Stimulated activated CD4-positive, alpha-beta T cell treated with anti-CD3 and anti-CD28 coated beads, Interleukin-1b, Interleukin-23, amount 100 ng/mL, for 1 hour (primary cell): ENCODE measurements around the gene SMIM43.

Experiments used
- DNase-seq, 2 donors: peaks; one replicate each; pipeline ENCODE4 v3.0.0-alpha.2; 2020; ENCODE audit warnings: low read depth in 2 of 2

Gene SMIM43

DNA sequence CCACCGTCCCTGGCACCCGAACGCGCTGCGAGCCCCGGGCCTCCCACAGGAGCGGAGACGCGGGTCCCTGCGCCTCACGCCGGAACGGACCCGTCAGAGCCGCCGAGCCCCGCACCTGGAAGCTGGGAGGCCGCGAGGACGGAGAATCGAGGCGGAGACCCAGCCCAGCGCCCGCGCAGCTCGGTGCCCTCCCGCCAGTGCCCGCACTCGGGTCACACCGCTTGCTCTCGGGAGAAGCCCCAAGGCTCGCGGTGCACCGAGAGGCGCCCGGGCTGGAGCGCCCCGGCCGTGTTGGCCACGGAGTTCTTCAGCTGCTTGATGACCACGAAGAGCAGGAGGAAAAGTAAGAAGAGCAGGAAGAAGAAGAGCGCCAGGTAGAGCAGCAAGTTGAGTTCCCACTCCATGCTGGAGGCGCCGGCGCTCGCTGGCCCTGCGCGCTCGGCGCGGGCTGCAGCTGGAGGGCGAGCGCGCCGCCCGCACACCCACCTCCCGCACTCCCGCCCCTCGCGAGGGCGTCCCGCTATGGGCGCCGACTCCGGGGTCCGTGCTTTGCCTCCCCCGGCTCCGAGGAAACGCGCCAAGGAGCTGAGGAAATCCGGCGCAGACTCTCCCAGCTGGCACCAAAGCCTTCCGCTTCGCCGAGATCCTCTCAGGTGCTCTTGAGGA is at the start of gene SMIM43:
TSS of gene SMIM43 (minus strand) at position 463 of the 666 bp plus-strand sequence. CDS start at position 404, 59 bp downstream.
- DNase-seq = no peak

DNA sequence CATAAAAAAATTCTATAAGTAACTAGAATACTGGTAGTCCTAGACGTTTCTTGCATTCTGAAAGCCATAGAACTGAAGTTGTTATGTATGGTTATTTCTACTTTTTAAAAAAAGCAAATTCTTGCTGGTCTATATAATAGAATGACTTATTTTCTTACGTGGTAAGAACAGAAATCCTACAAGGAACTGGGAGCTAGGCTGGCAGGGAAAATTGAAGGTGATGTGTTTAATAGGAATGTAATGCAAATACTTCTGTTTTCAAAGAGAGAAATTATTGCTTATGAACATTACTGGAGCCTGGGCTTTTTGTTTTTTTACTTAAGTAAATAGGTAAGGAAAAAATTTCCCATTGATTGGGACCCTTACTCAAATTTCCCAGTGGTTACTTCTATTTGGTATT is 49.8 kb upstream of the SMIM43 start:
- DNase-seq = no peak

DNA sequence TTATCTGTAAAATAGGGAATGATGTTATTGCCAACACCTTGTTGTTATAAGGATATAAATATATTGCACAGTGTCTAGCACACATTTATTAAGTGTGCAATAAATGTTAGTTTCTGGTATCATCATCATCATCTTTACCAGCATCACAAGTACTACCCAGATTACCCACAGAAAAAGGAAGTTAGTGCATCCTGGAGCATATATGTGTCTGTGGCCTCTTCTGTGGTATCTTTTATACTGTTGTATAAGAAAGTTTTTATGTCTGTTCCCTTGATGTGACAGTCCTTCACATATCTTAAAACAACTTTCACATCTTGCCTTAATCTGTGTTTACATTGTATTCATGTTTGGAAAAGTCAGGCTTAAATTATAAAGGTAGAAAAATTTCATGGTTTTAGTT is 46.2 kb upstream of the SMIM43 start:
- DNase-seq = no peak

DNA sequence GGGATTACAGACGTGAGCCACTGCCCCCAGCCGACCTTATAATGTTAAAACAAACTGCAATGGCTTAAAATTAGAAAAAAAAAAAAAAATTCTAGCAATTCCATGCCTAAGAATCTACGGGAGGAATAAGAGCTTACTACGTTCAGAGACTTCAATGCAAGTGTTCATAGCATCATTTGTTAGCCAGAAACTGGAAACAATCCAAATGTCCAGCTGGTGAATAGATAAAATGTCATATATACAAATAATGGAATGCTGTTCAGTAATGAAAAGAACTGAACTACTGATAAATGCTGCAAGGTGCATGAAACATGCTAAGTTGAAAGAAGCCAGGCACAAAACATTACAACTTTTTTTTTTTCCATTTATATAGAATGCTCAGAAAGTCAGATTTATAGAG is 41.4 kb upstream of the SMIM43 start:
- DNase-seq = no peak

DNA sequence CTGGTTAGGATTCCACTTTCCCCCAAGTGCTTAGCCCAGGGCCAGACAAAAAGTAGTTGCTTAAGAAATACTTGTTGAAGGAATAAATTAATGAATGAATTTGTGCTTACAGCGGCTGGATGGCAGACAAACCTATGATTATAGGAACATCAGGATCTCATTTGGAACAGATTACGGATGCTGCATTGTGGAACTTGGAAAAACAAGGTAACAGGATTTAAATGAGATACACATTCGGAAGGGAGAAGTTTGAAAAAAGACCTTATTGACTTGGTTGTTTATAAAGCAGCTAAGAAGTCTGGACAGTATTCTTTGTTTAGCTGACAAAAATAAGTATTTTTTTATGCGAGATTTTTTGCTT is 36.7 kb upstream of the SMIM43 start:
- no peak for DNase-seq

DNA sequence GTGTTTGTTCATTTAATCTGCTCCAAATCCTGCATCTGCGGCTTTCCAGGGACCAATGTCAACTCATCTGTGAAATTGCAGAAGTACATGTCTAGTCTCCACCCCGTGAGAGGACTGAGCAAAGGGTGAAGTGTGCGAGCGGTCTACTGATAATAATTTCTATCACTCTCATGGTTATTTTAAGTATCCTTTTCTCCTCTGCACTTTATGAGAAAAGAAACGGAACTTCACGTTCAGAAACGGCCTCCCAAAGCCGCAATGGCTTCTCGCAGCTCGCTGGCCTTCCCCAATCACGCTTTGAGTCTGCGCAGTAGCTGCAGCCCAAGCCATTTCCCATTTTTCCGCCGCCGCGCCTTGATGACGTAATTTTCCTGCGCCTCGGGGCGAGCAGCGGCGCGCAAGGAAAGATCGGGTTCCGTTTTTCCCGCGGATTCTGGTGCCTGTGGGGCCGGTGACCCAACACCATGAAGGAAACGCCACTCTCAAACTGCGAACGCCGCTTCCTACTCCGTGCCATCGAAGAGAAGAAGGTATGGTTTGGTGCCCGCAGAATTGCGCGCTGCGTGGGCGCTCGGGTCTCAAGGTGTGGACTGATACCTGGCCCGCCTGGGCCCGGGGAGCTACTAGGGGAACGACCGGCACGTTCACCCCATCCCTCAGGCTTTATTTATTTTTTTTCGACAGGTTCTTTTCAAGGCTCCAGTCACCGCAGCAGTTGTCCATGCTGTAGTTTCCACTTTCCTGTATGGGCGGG is 36.2 kb upstream of the SMIM43 start, which contains the start of gene EXOSC9:
TSS of gene EXOSC9 (plus strand) at position 363 of the 754 bp plus-strand sequence. CDS start at position 465, 102 bp downstream.
- peak; percentile 87 to 95 for DNase-seq

DNA sequence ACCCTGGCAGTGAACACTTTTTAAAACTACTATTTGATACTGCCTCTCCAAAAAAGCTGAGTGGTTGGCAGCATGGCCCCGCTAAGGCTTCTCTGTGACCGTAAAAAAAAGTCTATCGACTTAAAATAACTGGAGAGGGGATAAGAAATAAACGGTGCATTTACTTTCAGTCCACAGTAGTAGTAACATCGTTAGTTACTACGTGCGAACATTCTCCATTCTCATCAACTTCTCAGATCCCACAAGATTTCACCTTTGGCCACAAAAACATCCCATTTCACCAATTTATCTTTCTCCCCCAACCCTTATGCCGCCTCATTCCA is 35.6 kb upstream of the SMIM43 start:
- DNase-seq = no peak

DNA sequence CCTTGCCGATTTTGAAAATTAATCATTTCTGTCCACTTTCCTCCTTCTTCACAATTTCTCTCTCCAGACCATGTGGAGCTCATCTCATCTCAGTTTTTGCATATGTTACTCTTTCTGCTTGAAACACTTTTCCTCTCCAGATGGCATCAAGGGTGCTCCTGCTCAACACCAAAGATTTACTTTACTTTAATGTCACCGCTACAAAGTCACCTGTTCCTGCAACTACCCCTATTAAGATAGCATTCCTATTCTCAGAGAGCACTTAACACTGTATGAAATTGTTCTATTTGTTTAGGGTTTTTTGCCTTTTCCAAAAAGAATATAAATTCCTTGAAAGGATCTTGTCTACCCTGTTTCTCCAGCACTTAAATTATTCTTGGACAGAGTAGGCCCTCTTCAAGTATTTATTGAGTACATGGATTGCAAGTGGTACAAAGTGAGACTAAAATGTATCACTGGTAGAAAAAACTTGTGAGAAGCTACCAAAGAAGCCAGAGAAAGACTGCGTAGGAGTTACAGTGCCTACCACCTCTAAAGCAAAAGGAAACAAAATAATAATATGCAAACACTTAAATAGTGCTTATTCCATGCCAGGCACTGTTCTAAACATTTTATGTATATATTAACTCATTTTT is 35.0 kb upstream of the SMIM43 start:
- DNase-seq = no peak

DNA sequence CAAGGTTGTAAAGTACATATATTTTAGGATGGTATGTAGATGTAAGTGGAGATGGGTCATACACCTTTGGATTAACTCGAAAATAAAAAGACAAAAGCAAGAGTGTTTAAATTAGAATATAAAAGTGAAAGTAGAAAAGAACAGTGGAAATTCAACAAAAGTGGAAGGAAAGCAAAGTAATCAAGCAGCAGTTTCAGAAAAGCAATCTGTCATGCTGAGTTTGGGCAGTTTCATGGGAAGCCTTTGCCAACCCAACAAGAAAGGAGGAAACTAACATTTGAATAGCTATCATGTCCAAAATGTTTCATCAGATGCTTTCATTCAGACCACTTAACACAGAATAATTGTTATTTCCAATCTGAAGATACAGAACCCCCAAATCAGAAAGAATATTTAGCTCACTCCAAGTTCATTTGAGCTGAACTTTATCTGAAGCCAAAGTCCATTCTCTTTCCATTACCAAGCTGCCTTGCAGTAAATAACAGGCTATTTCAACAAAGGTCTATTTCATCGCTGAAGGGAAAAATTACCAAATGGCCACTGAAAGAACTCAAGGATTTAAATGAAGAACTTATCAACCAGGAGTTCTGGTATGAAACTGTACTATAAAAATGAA is 34.4 kb upstream of the SMIM43 start:
- no peak for DNase-seq

DNA sequence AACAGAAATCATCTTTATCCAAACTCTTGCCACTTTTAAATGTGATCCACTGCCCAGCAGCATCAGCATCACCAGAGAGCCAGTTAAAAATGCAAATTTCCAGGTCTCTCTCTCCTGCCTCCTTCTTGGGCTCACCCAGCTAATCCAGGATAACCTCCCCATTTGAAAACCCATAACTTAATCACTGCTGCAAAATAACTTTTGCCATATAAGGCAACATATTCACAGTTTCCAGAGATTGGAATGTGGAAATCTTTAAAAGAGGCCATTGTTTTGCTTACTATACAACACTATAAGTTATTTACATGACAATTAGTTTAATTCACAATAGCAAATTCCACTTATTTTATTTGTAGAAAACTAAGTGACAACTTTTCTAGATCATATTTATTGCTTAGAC is 31.3 kb upstream of the SMIM43 start:
- no peak for DNase-seq

DNA sequence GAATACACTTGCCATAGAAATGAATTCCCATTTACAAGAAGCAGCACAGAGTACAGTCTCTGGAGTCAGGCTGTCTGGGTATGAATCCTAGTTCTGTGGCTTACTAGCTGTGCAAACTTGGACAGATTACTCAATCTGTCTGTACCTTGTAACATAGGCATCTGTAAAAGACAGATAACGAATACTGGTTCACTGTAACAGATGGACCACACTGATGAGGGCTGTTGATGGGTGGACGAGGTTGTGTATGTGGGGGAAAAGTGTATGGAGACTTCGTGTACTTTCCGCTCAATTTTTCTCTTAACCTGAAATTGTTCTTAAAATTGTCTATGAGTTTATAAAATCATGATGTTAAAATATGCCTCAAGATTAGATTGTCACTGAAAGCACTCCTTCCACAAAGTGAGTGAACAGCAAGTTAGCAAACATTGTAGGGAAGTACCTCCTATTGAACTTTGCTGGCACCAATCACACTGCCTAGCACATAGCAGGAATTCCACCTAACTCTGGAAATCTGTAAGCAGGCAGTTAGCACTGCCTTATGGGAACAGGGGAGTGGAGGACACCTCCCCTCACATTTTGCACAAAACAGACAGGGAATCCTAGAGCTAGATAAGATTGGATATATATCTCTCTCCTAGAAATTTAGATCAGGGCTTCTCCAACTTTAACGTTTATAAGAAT is 29.7 kb upstream of the SMIM43 start:
- no peak for DNase-seq

DNA sequence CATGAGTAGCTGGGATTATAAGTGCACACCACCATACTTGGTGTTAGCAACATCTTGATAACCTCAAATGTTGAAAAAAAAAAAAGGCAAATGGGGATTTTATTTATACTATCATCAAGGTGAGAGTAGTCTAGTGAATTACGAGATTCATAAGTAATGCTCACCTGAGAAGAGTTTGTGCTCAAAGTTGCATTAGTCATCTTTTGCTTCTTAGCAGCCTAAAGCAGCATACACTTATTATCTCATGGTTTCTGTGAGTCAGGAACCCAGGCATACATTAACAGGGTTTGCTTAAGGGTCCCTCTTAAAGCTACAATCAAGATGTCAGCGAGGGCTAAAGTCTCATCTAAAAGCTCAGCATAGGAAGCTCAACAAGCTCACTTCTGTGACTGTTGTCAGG is 28.0 kb upstream of the SMIM43 start:
- no peak for DNase-seq

DNA sequence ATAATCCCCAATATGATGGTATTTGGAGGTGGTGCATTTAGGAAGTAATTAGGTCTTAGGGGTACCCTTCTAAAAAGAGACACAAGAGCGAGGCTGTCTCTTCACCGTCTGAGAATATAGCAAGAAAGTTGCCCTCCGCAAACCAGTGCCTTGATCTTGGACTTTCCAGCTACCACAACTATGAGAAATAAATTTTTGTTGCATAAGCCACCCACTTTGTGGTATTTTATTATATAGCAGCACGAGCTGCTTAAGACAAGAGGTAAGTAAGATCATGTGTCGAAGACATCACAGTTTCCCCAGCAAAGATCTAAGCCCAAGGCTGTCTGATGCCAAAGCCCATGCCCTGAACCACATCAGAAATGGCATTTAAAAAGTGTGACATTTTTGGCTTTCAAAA is 26.5 kb upstream of the SMIM43 start:
- no peak for DNase-seq

DNA sequence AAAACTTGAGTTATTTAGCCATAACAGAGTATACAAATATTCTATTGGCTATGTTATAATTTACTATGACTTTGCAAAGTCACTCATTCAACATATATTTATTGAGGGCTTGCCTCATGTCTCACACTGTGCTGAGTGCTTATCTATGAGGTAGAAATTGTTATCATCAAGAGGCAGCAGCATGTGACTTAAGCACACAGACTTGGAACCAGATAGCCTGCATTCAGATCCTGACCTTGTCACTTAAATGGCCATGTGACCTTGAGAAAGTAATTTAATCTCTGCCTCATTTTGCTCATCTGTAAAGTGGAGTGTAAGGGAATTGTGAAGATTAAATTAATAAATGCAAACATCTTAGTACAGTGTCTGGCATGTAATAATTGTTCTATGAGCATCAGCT is 26.0 kb upstream of the SMIM43 start:
- DNase-seq = no peak

DNA sequence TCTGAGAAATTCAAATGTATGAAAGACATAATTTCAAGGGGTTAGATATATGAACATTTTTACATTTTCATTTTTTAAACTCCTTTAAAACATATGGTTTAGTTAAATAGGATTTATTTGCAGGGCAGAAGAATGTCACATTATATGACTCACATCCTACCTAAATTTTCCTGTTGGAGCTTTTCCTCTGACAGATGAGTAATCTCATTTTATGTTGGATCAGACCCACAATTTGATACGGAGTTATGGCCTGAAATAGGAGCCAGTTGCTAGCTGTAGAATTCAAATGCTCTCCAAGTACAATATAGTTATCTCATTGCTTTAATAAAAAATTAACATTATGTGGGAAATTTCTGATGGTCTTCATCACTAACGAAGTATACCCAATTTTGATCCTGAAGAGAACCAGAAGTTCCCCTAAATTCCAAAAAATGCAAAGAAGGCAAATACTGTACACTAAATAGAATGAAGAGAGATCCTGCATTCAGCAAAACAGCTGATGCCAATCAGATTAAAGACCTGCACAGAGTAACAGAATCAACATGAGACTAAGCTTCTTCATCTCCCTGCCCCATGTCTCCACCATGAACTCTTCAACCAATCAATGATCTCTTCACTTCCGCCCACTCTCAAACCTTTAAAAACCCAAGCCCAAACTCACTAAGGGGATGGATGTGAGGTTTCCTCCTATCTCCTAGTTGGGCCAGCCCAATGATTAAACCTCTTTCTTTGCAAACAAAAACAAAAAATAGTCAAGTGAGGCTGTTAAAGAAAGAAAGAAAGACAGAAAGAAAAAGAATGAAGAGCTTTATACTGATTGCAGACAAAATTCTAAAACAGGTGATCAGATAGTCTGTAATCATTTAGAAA is 25.2 kb upstream of the SMIM43 start:
- no peak for DNase-seq

DNA sequence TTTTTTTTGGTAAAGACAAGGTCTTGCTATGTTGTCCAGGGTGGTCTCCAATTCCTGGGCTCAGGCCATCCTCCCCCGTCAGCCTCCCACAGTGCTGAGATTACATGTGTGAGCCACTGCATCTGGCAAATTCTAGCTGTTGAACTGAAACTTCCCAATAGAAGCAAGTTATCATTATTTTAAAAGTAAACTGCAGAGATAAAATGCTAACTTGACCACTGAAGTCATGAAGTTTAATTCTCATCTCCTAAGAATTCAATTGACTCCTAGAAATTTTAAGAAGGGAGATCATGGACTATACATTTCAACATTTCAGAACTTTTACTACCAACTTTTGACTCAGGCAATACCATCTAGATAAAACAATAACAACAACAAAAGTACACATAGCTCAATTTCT is 24.5 kb upstream of the SMIM43 start:
- DNase-seq = no peak

DNA sequence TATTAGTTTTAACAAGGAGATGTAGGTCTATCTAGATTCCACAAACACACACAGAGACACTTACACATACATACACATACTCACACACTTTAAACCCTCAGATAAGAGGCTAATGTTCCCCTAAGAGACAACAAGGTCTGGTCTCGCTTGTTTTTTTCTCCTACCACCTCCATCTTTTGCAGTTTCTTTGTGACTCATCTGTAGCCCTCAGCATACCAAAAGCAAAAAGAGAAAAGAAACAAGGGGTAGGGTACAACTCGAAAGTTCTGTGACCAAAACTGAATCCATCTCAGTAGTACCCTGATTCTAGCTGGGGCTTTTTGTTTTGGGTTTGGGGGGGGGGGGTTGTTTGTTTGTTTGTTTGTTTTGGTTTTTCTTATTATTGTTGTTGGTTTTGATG is 23.9 kb upstream of the SMIM43 start:
- no peak for DNase-seq

DNA sequence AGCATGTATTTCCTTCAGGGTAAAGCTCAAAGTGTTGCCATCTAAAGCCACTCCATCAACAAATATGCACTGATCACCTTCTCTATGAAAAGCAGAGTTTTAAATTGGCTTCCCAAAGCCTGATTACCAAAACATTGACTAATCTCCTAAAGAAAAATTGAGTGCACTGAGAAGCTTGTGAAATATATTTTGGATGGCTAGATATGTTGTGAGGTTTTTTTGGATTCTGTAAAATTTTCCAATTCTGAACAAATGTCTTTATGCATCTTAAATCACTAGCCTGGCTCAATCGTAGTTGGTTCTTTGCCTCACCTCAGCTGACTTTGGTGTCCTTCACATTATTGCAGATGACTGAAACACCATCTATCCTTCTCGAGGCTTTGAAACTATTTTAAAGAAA is 21.3 kb upstream of the SMIM43 start:
- DNase-seq = no peak

DNA sequence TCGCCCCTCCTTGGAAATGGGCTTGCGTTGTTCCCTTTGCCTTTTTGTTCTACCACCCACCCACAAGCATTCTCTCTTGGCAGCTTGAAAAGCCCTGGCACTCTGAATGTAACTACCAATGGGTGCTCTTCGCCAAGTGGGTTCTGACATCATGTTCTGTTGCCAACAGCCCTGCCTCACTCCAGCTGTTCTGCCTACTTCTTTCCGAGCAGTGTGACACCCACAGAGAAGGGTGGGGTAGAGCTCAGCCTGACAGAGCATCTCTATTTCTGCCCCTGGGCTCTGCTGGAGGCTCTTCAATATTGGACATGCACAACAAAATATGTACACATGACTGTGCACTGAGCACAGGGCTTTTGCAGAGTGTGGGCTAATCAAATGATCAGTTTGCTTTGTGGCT is 20.5 kb upstream of the SMIM43 start:
- DNase-seq = no peak

DNA sequence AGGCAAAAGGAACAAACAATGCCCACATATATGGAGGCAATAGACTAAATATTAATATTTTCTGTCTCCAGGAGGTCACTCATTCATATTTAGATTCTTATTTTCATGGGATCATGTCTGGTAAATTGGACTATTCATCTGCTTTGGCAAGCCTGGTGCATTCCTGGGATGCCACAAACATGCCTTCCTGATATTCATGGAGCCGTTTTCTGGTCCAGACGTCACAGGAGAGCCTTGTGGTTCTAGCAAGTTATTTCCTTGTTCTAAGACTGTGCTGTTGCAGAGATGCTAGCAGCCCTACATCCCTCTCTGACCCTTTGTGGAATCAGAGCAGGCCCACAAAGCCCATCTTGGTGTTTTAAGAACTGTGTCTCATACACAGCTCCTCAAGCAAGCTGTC is 20.0 kb upstream of the SMIM43 start:
- DNase-seq = no peak

DNA sequence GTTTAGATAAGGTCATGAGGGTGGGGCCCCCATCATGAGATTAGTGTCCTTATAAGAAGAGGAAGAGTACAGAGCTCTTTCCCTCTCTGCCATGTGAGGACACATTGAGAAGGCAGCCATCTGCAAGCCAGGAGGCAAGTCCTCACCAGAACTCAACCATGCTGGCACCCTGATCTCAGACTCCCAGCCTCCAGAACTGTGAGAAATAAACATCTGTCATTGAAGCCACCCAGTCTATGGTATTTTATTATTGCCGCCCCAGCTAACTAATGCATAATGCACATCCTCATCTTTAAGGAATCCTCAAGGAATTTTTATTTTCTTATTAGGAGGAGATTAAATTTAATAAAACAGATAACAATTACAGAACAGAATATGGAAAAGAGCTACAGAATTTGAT is 19.4 kb upstream of the SMIM43 start:
- no peak for DNase-seq
